GM19240 (cell line): ENCODE results near the gene DYDC1.
"Not testable (repeated sequence)": the region's sequence is repeated elsewhere in the genome, so short reads cannot be mapped to it uniquely, and the experiment has no call there.

ENCODE experiments used
- DNase-seq: peaks from one replicate; pipeline ENCODE4 v3.0.0; 2011; ENCODE audit warnings: low spot score; ENCODE audit not compliant: insufficient read length

DYDC1 gene

DNA sequence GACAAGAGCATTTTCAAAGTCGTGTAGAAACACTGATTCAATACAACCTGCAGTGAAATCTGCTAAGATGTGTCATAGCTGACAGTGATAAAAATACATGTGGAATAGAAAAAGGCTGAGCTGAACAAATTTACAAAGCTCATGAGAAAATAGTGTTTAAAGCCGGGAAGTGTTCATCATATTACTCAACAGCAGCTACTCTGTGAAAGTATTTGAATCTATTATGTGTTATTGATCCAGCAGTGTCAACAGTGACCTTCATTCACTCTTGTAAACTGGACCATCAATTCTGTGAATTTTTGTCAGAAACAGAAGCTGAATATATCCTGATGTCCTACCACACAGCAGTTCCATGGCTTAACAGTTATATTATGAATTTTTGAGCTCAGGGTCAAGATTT is 11.6 kb downstream of the DYDC1 start:
- no peak for DNase-seq

DNA sequence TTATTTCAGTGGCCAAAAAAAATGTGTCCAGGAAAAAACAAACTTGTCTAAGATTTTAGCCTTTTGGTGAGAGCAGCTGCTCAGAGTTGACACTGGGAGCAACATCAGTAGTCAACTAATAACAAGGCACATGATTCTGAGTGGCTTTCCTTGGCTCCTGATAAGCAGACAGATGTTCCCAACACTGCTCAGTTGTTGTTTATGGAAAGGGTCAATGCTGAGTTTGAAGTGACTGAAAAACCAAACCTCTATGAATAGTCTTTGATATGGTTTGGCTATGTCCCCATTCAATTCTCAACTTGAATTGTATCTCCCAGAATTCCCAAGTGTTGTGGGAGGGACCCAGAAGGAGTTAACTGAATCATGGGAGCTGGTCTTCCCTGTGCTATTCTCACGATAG is 12.3 kb downstream of the DYDC1 start:
- DNase-seq: no peak

GRCh38 chr10:80333983-80334382 is 22.6 kb downstream of the DYDC1 start:
- no peak for DNase-seq

- no peak for DNase-seq
Observed at GRCh38 chr10:80324891-80325364, 31.6 kb downstream of the DYDC1 start.

GRCh38 chr10:80324086-80324485 is 32.5 kb downstream of the DYDC1 start:
- no peak for DNase-seq

DNA sequence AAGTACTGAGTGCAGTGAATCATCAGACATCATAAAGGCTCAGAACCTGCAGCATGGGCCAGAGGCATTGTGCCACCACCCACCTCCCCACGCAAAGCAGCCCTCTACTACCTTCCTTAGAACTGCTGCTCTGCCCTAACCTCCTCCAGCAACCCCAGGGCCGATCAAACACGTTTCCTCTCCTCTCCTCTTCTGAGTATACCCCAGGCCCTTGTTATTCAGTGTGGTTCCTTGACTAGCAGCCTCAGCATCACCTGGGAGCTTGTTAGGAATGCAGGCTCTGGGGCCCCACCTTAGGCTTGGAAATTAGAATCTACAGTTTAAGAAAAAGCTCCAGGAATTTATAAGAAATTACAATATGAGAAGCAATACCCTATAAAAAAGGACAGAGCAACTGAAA is 33.2 kb downstream of the DYDC1 start:
- no peak for DNase-seq

DNA sequence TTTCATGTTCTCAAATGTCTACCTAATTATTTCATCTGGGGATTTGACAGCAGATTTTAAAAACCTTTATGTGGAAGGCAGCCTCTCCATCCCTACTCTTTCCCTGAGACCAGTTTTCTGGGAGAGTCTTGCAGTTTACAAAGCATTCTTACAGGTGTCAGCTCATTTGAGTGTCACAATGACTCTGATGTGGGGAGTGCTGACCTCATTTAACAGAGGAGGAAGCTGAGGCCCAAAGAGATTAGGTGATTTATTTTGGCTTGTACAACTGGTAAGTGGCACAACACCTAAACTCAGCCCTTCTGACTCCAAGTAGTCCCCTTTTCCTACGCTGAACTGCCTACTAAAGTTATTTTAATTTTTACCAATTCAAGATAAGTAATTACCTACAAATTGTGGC is 33.8 kb downstream of the DYDC1 start:
- DNase-seq: no peak

- DNase-seq: no peak
Observed at GRCh38 chr10:80322158-80322557, 34.4 kb downstream of the DYDC1 start.

DNA sequence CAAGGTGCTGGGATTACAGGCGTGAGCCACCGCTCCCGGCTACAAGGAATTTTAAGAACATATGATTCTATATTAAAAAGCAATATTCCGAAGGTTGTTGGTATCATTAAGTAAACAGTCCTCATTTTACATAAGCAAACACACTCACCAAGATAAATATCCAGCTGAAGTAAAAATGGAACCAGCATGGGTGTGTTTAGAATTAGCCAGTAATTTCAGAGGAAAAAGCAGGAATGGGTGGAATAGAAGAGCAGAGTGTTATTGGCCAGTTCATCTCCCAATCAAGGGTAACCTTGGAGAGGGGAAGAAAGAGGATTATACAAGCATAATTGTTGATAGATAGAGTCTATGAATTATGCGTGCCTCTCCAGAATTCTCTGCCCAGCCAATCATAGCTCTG is 35.4 kb downstream of the DYDC1 start:
- no peak for DNase-seq

- no peak for DNase-seq
Observed at GRCh38 chr10:80320377-80320776, 36.2 kb downstream of the DYDC1 start.

DNA sequence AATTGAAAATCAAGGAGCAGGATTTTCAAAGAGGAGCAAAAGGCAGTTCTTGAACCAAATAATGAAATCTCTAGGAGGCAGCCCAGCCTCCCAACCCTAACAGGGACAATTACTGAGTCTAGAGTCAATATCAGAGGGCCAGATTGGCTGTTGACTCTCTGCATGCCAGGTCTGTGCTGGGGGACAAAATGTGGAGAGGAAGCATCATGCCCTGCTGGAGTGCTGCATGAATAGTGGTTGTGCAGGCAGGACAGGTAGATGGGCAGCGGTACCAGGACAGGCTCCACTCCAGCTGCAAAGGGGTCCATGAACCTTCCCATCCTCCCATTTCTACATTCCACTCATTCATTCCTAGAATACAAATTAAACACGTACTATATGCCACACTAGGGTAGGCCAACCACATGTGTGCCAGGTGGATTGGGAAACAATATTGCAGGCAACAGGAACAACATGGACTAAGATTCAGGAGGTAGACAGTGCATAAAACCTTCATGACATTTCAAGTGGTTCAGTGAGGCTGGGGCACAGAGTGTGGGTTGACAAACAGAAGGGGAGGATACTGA is 36.7 kb downstream of the DYDC1 start:
- no peak for DNase-seq

DNA sequence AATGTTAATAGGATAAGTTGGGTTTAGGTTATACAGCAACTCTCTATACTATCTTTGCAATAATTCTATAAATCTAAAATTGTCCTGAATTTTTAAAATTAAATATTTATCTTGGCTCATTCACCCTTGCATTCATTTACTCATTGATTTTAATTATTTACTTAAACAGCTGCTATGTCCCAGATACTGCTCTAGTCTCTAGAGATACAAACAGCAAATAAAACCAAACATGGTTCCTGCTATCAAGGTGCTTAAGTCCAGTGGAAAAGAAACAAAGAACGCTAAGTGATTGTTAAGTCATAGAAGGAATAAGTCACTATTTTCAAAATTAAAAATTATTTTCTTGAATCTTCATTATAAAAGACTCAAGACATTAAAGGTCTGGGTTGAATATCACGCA is 37.2 kb downstream of the DYDC1 start:
- DNase-seq: no peak

GRCh38 chr10:80318742-80319141 is 37.8 kb downstream of the DYDC1 start:
- DNase-seq: no peak

- no peak for DNase-seq
Observed at GRCh38 chr10:80315391-80315790, 41.2 kb downstream of the DYDC1 start.

- no peak for DNase-seq
Observed at GRCh38 chr10:80313523-80313922, 43.0 kb downstream of the DYDC1 start.

GRCh38 chr10:80305989-80306388 is 50.6 kb downstream of the DYDC1 start:
- DNase-seq: not testable (repeated sequence)

DNA sequence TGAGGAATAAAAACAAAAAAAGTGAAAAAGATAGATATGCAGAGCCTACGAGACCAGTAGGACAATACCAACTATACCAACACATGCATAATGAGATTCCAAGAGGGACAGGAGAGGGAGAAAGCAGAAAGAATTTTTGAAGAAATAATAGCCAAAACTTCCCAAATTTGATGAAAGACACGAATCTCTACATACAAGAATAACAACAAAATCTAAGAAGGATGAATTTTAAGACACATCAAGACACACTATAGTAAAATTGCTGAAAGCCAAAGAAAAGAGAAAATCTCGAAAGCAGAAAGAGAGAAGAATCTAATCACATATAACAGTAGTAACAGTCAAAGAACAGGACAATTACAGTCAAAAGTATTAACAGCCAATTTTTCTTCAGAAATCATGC is 59.6 kb downstream of the DYDC1 start:
- no peak for DNase-seq

GRCh38 chr10:80292607-80293239 is 63.8 kb downstream of the DYDC1 start:
- no peak for DNase-seq

- no peak for DNase-seq
Observed at GRCh38 chr10:80290474-80291220, 65.9 kb downstream of the DYDC1 start.

DNA sequence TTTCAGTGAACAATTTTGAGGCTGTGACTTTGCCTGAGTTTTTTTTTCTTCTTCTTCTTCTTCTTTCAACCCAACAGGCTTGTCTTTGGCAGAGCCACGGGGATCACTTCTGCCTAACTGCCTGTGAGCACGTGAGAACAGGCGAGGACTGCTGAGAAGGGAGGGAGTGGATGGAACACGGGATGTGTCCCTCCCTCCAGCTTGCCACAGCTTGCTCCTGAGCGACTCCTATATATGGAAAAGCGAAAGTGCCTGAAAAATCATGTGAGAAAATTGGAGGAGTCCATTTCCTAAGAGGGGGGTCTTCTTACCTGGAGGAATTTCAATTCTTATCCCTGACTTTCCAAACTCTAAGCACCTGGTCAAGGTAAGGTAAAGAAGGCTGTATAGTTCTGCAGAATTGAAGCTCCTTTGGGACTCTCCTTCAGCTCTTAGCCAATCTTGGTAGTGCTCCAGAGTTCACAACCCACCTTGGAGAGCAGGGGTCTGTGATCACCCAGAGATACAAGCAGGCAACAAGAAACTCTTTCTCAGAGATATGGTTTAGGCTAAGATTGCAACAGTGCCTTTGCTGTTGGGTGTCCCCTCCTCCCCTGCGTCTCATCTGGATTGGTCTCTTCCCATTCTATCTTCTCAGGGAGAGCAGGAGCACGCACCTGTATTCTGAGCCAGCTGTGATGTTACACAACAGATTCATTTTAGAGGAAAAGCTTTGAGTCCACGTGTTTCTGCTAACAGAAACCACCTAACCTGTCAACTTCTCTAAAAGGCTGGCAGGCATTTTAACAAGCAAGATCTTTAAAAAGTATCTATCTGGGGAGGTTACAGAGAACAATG is 66.9 kb downstream of the DYDC1 start, which contains the start of gene MAT1A:
Gene MAT1A, minus strand, starts transcription at position 208 of the 837 bp plus-strand sequence. CDS start 235 bp downstream, outside the sequence.
- no peak for DNase-seq

DNA sequence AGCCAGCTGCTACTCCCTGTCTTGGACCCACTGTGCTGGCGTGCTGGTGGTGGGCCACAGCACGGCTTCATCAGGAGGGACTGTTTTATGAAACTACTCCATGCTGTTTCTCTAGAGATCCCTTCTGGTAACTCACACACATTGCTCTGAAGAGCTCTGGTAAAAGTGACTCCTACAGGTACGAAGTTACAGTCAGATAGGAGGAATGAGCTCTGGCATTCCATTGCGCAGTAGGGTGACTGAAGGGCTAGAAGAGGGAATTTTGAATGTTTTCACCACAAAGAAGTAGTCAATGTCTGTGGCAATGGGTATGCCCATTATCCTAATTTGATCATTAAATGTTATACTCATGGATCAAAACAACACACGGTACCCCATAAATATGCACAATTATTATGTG is 67.7 kb downstream of the DYDC1 start:
- no peak for DNase-seq
